HepG2 (cell line): Measurements from ENCODE around the gene SEC63.
A peak's percentile ranks its signal among the peaks of the same experiment; 100 is the strongest.

Experiments used
- E2F5 ChIP-seq: sonication (generic); formaldehyde crosslinking; conservative IDR thresholded peaks from 2 replicates; pipeline ENCODE4 v1.4.0; 2020; ENCODE audit warnings: missing genetic modification reagents
- MZF1 ChIP-seq: sonication (generic); formaldehyde crosslinking; IDR thresholded peaks from 2 replicates; pipeline ENCODE4 v1.8.1; 2023; ENCODE audit warnings: mild to moderate bottlenecking, missing genetic modification reagents, borderline replicate concordance
- NR2F1 ChIP-seq, 2 experiments: fragments of 450-650 bp in 1 of 2; formaldehyde crosslinking in 1 of 2; IDR thresholded peaks; 2 replicates each; pipeline versions ENCODE4 v1.5.0 to v1.6.1; 2016 to 2020; ENCODE audit warnings: mild to moderate bottlenecking in 1 of 2, missing compliant biosample characterization in 1 of 2, missing genetic modification reagents in 1 of 2, moderate library complexity in 1 of 2
- SMC3 ChIP-seq: IDR thresholded peaks from 2 replicates; pipeline ENCODE4 v1.6.1; 2011; ENCODE audit warnings: low read length, improper control_type of control experiment
- TCF12 ChIP-seq, 2 experiments: fragments of 450-650 bp in 1 of 2; sonication (generic) in 1 of 2; formaldehyde crosslinking in 1 of 2; IDR thresholded peaks; 2 replicates each; pipeline versions ENCODE4 v1.6.1 to v1.8.0; 2017 to 2022; ENCODE audit warnings: antibody characterized with exemption in 1 of 2, mild to moderate bottlenecking in 1 of 2, missing genetic modification reagents in 1 of 2, moderate library complexity in 1 of 2
- TRIM24 ChIP-seq: sonication (generic); formaldehyde crosslinking; IDR thresholded peaks from 2 replicates; pipeline ENCODE4 v1.8.0; 2022; ENCODE audit warnings: mild to moderate bottlenecking, missing genetic modification reagents
- ZNF207 ChIP-seq: fragments of 450-650 bp; IDR thresholded peaks from 2 replicates; pipeline ENCODE4 v1.6.1; 2016; ENCODE audit warnings: antibody characterized with exemption, borderline replicate concordance
- ZNF234 ChIP-seq: sonication (generic); formaldehyde crosslinking; conservative IDR thresholded peaks from 2 replicates; pipeline ENCODE4 v1.5.1; 2020; ENCODE audit warnings: mild to moderate bottlenecking, missing genetic modification reagents
- ZNF792 ChIP-seq: IDR thresholded peaks from 2 replicates; pipeline ENCODE4 v1.6.1; 2016
- ZSCAN29 ChIP-seq: sonication (generic); formaldehyde crosslinking; conservative IDR thresholded peaks from 2 replicates; pipeline ENCODE4 v1.4.0; 2020; ENCODE audit warnings: mild to moderate bottlenecking, missing genetic modification reagents
- TF ChIP-seq, protein P1 (sequence below), 2 experiments: sonication (generic) in 1 of 2; formaldehyde crosslinking in 1 of 2; IDR thresholded peaks; 2 replicates each; pipeline versions ENCODE4 v1.4.0 to v1.6.1; 2018 to 2020; ENCODE audit warnings: missing genetic modification reagents in 2 of 2, borderline replicate concordance in 1 of 2, low read depth in 1 of 2, mild to moderate bottlenecking in 1 of 2, missing biosample characterization in 1 of 2
- TF ChIP-seq, protein P2 (sequence below): sonication (generic); formaldehyde crosslinking; IDR thresholded peaks from 2 replicates; pipeline ENCODE4 v1.5.0; 2020; ENCODE audit warnings: mild to moderate bottlenecking, missing genetic modification reagents, moderate library complexity

- TF ChIP-seq, protein P1, sequence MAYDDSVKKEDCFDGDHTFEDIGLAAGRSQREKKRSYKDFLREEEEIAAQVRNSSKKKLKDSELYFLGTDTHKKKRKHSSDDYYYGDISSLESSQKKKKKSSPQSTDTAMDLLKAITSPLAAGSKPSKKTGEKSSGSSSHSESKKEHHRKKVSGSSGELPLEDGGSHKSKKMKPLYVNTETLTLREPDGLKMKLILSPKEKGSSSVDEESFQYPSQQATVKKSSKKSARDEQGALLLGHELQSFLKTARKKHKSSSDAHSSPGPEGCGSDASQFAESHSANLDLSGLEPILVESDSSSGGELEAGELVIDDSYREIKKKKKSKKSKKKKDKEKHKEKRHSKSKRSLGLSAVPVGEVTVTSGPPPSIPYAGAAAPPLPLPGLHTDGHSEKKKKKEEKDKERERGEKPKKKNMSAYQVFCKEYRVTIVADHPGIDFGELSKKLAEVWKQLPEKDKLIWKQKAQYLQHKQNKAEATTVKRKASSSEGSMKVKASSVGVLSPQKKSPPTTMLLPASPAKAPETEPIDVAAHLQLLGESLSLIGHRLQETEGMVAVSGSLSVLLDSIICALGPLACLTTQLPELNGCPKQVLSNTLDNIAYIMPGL (CRISPR knock-in tag; IDR thresholded peaks at IDR 0.05; ENCODE audit: borderline replicate concordance in 1 of 2, low read depth in 1 of 2), result no peak
- peak; percentile 55 to 82; a peak in 3 of 4 replicates for TF ChIP-seq NR2F1 (CRISPR knock-in tag; IDR thresholded peaks at IDR 0.05)
- no peak for TF ChIP-seq ZNF234
- TF ChIP-seq, protein P2, sequence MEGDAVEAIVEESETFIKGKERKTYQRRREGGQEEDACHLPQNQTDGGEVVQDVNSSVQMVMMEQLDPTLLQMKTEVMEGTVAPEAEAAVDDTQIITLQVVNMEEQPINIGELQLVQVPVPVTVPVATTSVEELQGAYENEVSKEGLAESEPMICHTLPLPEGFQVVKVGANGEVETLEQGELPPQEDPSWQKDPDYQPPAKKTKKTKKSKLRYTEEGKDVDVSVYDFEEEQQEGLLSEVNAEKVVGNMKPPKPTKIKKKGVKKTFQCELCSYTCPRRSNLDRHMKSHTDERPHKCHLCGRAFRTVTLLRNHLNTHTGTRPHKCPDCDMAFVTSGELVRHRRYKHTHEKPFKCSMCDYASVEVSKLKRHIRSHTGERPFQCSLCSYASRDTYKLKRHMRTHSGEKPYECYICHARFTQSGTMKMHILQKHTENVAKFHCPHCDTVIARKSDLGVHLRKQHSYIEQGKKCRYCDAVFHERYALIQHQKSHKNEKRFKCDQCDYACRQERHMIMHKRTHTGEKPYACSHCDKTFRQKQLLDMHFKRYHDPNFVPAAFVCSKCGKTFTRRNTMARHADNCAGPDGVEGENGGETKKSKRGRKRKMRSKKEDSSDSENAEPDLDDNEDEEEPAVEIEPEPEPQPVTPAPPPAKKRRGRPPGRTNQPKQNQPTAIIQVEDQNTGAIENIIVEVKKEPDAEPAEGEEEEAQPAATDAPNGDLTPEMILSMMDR (CRISPR knock-in tag), result no peak
- no peak for TF ChIP-seq ZNF207
- TF ChIP-seq TRIM24, result no peak
- no peak for TF ChIP-seq E2F5 (CRISPR knock-in tag)
- TF ChIP-seq TCF12 (IDR thresholded peaks at IDR 0.05), result no peak
- no peak for TF ChIP-seq TCF12 (CRISPR knock-in tag; IDR thresholded peaks at IDR 0.05)
- TF ChIP-seq ZNF792, result no peak
- no peak for TF ChIP-seq SMC3
- TF ChIP-seq MZF1 (CRISPR knock-in tag), result no peak
- TF ChIP-seq ZSCAN29, result no peak
Measured at GRCh38 chr6:107976155-107976783, 18.3 kb upstream of the SEC63 start.
